Gastroesophageal sphincter (tissue), 4 donors: ENCODE results near the gene FBH1. TPM values are rescaled to one million over a fixed set of nuclear protein-coding genes. Genes with fewer than 3 reads are reported as not detected.
"Not testable (repeated sequence)": the region's sequence is repeated elsewhere in the genome, so short reads cannot be mapped to it uniquely, and the experiment has no call there.

ENCODE experiments used
- ATAC-seq: fragments of 150-250 bp; one replicate; pipeline ENCODE4 v1.9.1; 2016; ENCODE audit warnings: mild to moderate bottlenecking, moderate library complexity
- H3K27ac ChIP-seq, 4 donors: fragments of 200-600 bp; sonication (generic) in 3 of 4; 1 replicate in 3 of 4; 2 replicates in 1 of 4; pipeline ENCODE4 v1.5.1; 2016 to 2019
- H3K27me3 ChIP-seq: fragments of 200-600 bp; sonication (generic); one replicate; pipeline ENCODE4 v1.5.1; 2019
- H3K36me3 ChIP-seq, 2 donors: fragments of 200-600 bp; sonication (generic); one replicate each; pipeline ENCODE4 v1.5.1; 2019; ENCODE audit warnings: control low read depth in 1 of 2
- H3K4me1 ChIP-seq, 3 donors: fragments of 200-600 bp; sonication (generic); 1 replicate in 2 of 3; 2 replicates in 1 of 3; pipeline ENCODE4 v1.5.1; 2016 to 2019; ENCODE audit warnings: control low read depth in 2 of 3
- H3K4me3 ChIP-seq, 2 donors: fragments of 200-600 bp; sonication (generic); one replicate each; pipeline ENCODE4 v1.5.1; 2019; ENCODE audit warnings: mild to moderate bottlenecking in 1 of 2, moderate library complexity in 1 of 2
- H3K9me3 ChIP-seq, 3 donors: fragments of 200-600 bp; sonication (generic); one replicate each; pipeline ENCODE4 v1.5.1; 2017 to 2019; ENCODE audit warnings: control low read depth in 2 of 3
- CTCF ChIP-seq, 4 experiments: fragments of 200-600 bp in 2 of 4; fragments of 450-650 bp in 2 of 4; sonication (generic) in 1 of 4; IDR thresholded peaks; one replicate each; pipeline ENCODE4 v1.5.1; 2017 to 2019; ENCODE audit warnings: antibody characterized with exemption in 4 of 4, mild to moderate bottlenecking in 2 of 4, moderate library complexity in 2 of 4
- EP300 ChIP-seq: sonication (generic); formaldehyde crosslinking; IDR thresholded peaks from one replicate; pipeline ENCODE4 v1.6.1; 2017; ENCODE audit warnings: antibody characterized with exemption, mild to moderate bottlenecking
- POLR2A ChIP-seq, 2 donors: fragments of 450-650 bp; IDR thresholded peaks; one replicate each; pipeline ENCODE4 v1.6.1; 2017; ENCODE audit warnings: antibody characterized with exemption in 2 of 2, mild to moderate bottlenecking in 2 of 2, moderate library complexity in 1 of 2
- POLR2AphosphoS5 ChIP-seq: sonication (generic); formaldehyde crosslinking; IDR thresholded peaks from one replicate; pipeline ENCODE4 v1.6.1; 2017; ENCODE audit warnings: antibody characterized with exemption
- WGBS, 2 donors: methylation state at CpG; one replicate each; pipeline ENCODE4 v1.1.5; 2018; ENCODE audit warnings: low coverage in 1 of 2; 5-methylcytosine and 5-hydroxymethylcytosine counted together
- total RNA-seq, 4 donors: library from RNA; depleted of rRNA; stranded (reverse); fragments of >200 nt; gene quantifications; one replicate each; pipeline ENCODE4 v1.1.0, GENCODE V29; 2016

Gene FBH1
- total RNA-seq, 4 donors from 2014 or later: 76.2 to 108 (median 98.5) TPM

- ATAC-seq: peak; percentile 8
- 74 to 97% methylated on average over 10 to 16 of the region's 16 CpGs for WGBS, 2 donors
- H3K27ac ChIP-seq: peak overlapping the region in 3 of 4 donors; percentile 42 to 81 (median 73)
- H3K36me3 ChIP-seq: peaks cover 0 to 16% of the 10 kb centered on the region in 2 donors
- no peaks in the 10 kb centered on the region for H3K9me3 ChIP-seq
- H3K4me1 ChIP-seq: peaks cover 0 to 54% (median 14%) of the 10 kb centered on the region in 3 donors
- H3K4me3 ChIP-seq: no peak overlapping the region
- TF ChIP-seq POLR2AphosphoS5 (no peak), EP300 (no peak), POLR2A (IDR thresholded peaks at IDR 0.05) (no peak), CTCF (IDR thresholded peaks at IDR 0.05) (no peak)
- peaks cover under 1% of the 10 kb centered on the region for H3K27me3 ChIP-seq
Observed at GRCh38 chr10:5942474-5942873, 52.4 kb downstream of the FBH1 start.

DNA sequence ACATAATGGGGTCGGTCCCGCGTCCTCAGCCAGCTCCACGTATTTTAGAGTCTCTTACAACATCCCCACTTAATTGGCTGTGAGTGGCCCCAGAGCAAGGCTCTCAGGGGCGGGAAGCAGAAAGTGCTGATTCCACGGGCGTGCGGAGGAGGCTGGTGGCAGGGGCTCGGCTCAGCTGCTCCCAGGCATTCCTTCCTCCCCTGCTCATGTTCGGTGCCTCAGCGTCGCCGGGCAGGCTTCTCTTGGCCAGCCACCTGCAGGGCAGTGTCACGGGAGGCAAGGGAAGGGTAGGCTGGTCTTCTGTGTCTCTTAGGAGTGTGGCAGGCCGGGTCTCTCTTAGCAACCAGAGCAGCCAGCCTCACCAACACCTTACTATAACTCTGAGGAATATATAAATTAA, 53.5 kb downstream of the FBH1 start:
- Histone ChIP-seq H3K4me1 (peaks cover 0 to 54% (median 14%) of the 10 kb centered on the region in 3 donors), H3K36me3 (peaks cover 0 to 6% of the 10 kb centered on the region in 2 donors), H3K4me3 (no peak overlapping the region), H3K9me3 (no peaks in the 10 kb centered on the region), H3K27ac (peak overlapping the region; percentile 37 to 88 (median 80)), H3K27me3 (peaks cover 9% of the 10 kb centered on the region)
- ATAC-seq: no peak
- no peak for TF ChIP-seq EP300
- TF ChIP-seq POLR2A (IDR thresholded peaks at IDR 0.05): peak; percentile 14 to 34
- no peak for TF ChIP-seq CTCF (IDR thresholded peaks at IDR 0.05)
- peak; percentile 47 for TF ChIP-seq POLR2AphosphoS5
- 48 to 50% methylated on average over 4 to 6 of the region's 15 CpGs for WGBS, 2 donors

DNA sequence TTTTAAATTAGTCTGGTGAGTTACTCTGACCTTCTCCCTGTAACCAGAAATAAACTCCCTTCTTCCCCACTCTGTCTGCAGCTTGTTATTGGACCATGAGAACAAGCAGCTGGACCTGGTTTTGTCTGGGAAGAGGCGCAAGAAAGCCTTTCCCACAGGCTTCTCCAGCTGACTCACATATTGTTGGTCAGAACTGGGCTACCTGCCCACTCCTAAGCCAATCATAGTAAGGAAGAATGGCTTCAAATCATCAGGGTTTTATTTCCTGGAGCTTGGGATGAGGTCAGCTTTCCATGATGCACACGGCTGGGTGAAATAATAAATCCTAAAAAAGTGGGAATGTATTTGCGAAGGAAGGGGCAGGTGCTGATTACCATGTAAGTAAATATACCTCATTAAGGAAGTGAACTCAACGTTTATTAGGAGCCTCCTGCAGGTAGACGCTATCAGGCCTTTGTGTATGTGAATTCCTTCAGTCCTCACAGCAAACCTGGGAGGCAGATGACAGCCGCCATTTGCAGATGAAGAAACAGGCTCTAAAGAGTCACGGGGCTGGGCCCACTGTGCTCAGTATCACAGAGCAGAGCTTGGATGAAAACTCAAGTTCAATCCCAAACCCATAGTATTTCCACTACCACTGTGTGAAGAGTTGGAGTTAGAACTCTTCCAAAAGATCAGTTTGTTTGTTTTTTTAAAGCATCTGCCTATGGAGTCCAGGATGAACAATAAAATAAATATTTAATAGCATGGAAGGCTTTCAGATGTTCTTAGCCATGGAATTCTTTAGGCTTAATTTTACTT, 54.5 kb downstream of the FBH1 start:
- TF ChIP-seq POLR2AphosphoS5 (peak; percentile 92), POLR2A (IDR thresholded peaks at IDR 0.05) (no peak)
- Histone ChIP-seq H3K9me3 (no peaks in the 10 kb centered on the region), H3K27me3 (peaks cover 14% of the 10 kb centered on the region), H3K36me3 (no peaks in the 10 kb centered on the region), H3K4me3 (peak overlapping the region in 1 of 2 donors; percentile 32), H3K4me1 (peaks cover 0 to 62% (median 14%) of the 10 kb centered on the region in 3 donors), H3K27ac (peak overlapping the region; percentile 43 to 88 (median 80))
- 19 to 30% methylated on average over 6 to 7 of the region's 7 CpGs for WGBS, 2 donors
- peak; percentile 85 for ATAC-seq

GRCh38 chr10:5945190-5945509, 55.1 kb downstream of the FBH1 start:
- Histone ChIP-seq H3K9me3 (no peaks in the 10 kb centered on the region), H3K4me1 (peaks cover 0 to 64% (median 14%) of the 10 kb centered on the region in 3 donors), H3K36me3 (no peaks in the 10 kb centered on the region), H3K4me3 (peak overlapping the region in 1 of 2 donors; percentile 32), H3K27me3 (peaks cover 14% of the 10 kb centered on the region), H3K27ac (peak overlapping the region; percentile 43 to 88 (median 80))
- 40 to 50% methylated on average over 1 to 3 of the region's 9 CpGs for WGBS, 2 donors
- no peak for ATAC-seq
- TF ChIP-seq CTCF (IDR thresholded peaks at IDR 0.05) (no peak), POLR2AphosphoS5 (no peak), EP300 (no peak), POLR2A (IDR thresholded peaks at IDR 0.05) (no peak)

- peaks cover 0 to 71% (median 18%) of the 10 kb centered on the region in 3 donors for H3K4me1 ChIP-seq
- no peaks in the 10 kb centered on the region for H3K36me3 ChIP-seq
- H3K27ac ChIP-seq: peak overlapping the region; percentile 43 to 88 (median 80)
- peaks cover 14% of the 10 kb centered on the region for H3K27me3 ChIP-seq
- peak; percentile 68 for ATAC-seq
- H3K4me3 ChIP-seq: peak overlapping the region in 1 of 2 donors; percentile 32
- 29 to 43% methylated on average over 12 to 20 of the region's 21 CpGs for WGBS, 2 donors
- no peak for TF ChIP-seq CTCF (IDR thresholded peaks at IDR 0.05)
- peak in 1 of 2 donors; percentile 27 for TF ChIP-seq POLR2A (IDR thresholded peaks at IDR 0.05)
- peak; percentile 73 for TF ChIP-seq POLR2AphosphoS5
- H3K9me3 ChIP-seq: no peaks in the 10 kb centered on the region
Observed at GRCh38 chr10:5945561-5946418, 55.7 kb downstream of the FBH1 start.

GRCh38 chr10:5946419-5946775, 56.4 kb downstream of the FBH1 start:
- not testable (repeated sequence) for H3K4me3 ChIP-seq, ATAC-seq, H3K36me3 ChIP-seq, H3K9me3 ChIP-seq
- peaks cover 0 to 76% (median 18%) of the 10 kb centered on the region in 3 donors for H3K4me1 ChIP-seq
- H3K27me3 ChIP-seq: peaks cover 14% of the 10 kb centered on the region
- 93% methylated on average over 7 of the region's 10 CpGs; no CpG with 5 or more reads in 1 of the 2 donors for WGBS, 2 donors
- H3K27ac ChIP-seq: peak overlapping the region; percentile 43 to 88 (median 80)
